Endothelial cell of umbilical vein (primary cell): Measurements from ENCODE around the gene CLDN9. TPM values are rescaled to one million over a fixed set of nuclear protein-coding genes. Genes with fewer than 3 reads are reported as not detected.

ENCODE experiments used
- BruUV-seq: library from RNA; stranded (reverse); fragments of 400-500 nt; replicated peaks from 2 replicates; lab custom pipeline; 2021; lab: Mats Ljungman, UMichigan
- CTCF ChIA-PET: fragments of 300-600, 350-600 bp; sonication (Branson Sonifier 250); formaldehyde crosslinking; loops from one replicate; lab custom pipeline; 2021; ENCODE audit warnings: antibody characterized with exemption, inconsistent platforms; lab: Charles Lee
- POLR2A ChIA-PET: fragments of 300-600, 350-600 bp; sonication (Branson Sonifier 250); formaldehyde crosslinking; loops from one replicate; lab custom pipeline; 2021; ENCODE audit warnings: antibody characterized with exemption, inconsistent platforms; lab: Charles Lee
- DNase-seq: peaks from one replicate; pipeline ENCODE4 v3.0.0-alpha.2; 2011; ENCODE audit warnings: low read depth, low spot score
- FAIRE-seq: peaks from 2 replicates; lab custom pipeline; 2011; peaks lifted over from hg19 to GRCh38; lab: Jason Lieb, UNC
- H2AFZ ChIP-seq: 2 replicates; pipeline ENCODE4 v1.6.0; 2012; ENCODE audit warnings: low read depth, low read length, control low read depth, inconsistent platforms
- H3K27ac ChIP-seq: 2 replicates; pipeline ENCODE4 v1.5.1; 2011; ENCODE audit warnings: low read depth, mild to moderate bottlenecking, control low read depth, low read length, moderate library complexity; ENCODE audit not compliant: insufficient read depth
- H3K27me3 ChIP-seq, 2 experiments: 2 replicates each; pipeline versions ENCODE4 v1.6.0 to v1.6.1; 2011; ENCODE audit warnings: low read length in 2 of 2, mixed read lengths in 1 of 2; ENCODE audit not compliant: control insufficient read depth in 2 of 2, insufficient read depth in 2 of 2
- H3K36me3 ChIP-seq, 2 experiments: 2 replicates in 1 of 2; 3 replicates in 1 of 2; pipeline ENCODE4 v1.5.1; 2011; ENCODE audit warnings: low read length in 2 of 2, mild to moderate bottlenecking in 1 of 2, moderate library complexity in 1 of 2; ENCODE audit not compliant: control insufficient read depth in 2 of 2, insufficient read depth in 2 of 2; ENCODE audit errors: extremely low read depth in 1 of 2
- H3K4me1 ChIP-seq: 3 replicates; pipeline ENCODE4 v1.5.1; 2011; ENCODE audit warnings: mild to moderate bottlenecking, low read length; ENCODE audit not compliant: control insufficient read depth, insufficient read depth; ENCODE audit errors: extremely low read depth
- H3K4me2 ChIP-seq: 2 replicates; pipeline ENCODE4 v1.6.1; 2011; ENCODE audit warnings: low read length, control low read depth, mixed read lengths; ENCODE audit not compliant: insufficient read depth
- H3K4me3 ChIP-seq, 3 experiments: fragments of 200-600 bp in 1 of 3; sonication (generic), shearing (Covaris generic) in 1 of 3; replicated peaks in 1 of 3; 2 replicates each; pipeline ENCODE4 v1.5.1; 2011 to 2016; ENCODE audit warnings: control low read depth in 3 of 3, low read length in 3 of 3, mild to moderate bottlenecking in 2 of 3, inconsistent platforms in 1 of 3, low read depth in 1 of 3, moderate library complexity in 1 of 3; ENCODE audit not compliant: insufficient read depth in 1 of 3
- H3K79me2 ChIP-seq: 2 replicates; pipeline ENCODE4 v1.6.0; 2012; ENCODE audit warnings: low read length, inconsistent platforms; ENCODE audit not compliant: control insufficient read depth, insufficient read depth
- H3K9ac ChIP-seq: replicated peaks from 2 replicates; pipeline ENCODE3; 2011; ENCODE audit warnings: low read length, control low read depth; ENCODE audit not compliant: insufficient read depth; ENCODE audit errors: extremely low read depth
- H3K9me1 ChIP-seq: replicated peaks from 3 replicates; pipeline ENCODE4 v1.6.0; 2011; ENCODE audit warnings: mild to moderate bottlenecking, low read length; ENCODE audit not compliant: control insufficient read depth, insufficient read depth; ENCODE audit errors: extremely low read depth
- H3K9me3 ChIP-seq: replicated peaks from 2 replicates; pipeline ENCODE4 v1.5.1; 2012; ENCODE audit warnings: low read length, inconsistent platforms; ENCODE audit not compliant: control insufficient read depth, insufficient read depth
- H4K20me1 ChIP-seq: replicated peaks from 2 replicates; pipeline ENCODE3; 2011; ENCODE audit warnings: mild to moderate bottlenecking, low read length; ENCODE audit not compliant: control insufficient read depth, insufficient read depth; ENCODE audit errors: extremely low read depth
- CTCF ChIP-seq, 2 donors: IDR thresholded peaks; 1 replicate in 1 of 2; 2 replicates in 1 of 2; pipeline ENCODE4 v1.5.1; 2011; ENCODE audit warnings: low read length in 2 of 2, mild to moderate bottlenecking in 2 of 2, moderate library complexity in 2 of 2, control low read depth in 1 of 2, inconsistent platforms in 1 of 2, low read depth in 1 of 2; ENCODE audit not compliant: insufficient read depth in 1 of 2; ENCODE audit errors: extremely low read depth in 1 of 2
- EZH2 ChIP-seq: IDR thresholded peaks from 2 replicates; pipeline ENCODE4 v1.6.1; 2012; ENCODE audit warnings: borderline replicate concordance, low read depth, mild to moderate bottlenecking, moderate library complexity, low read length, inconsistent platforms; ENCODE audit not compliant: severe bottlenecking
- FOS ChIP-seq: IDR thresholded peaks from 2 replicates; pipeline ENCODE4 v1.6.1; 2011; ENCODE audit warnings: mild to moderate bottlenecking, low read length, moderate library complexity, borderline replicate concordance; ENCODE audit not compliant: insufficient read depth
- GATA2 ChIP-seq: IDR thresholded peaks from 2 replicates; pipeline ENCODE4 v1.7.0; 2011; ENCODE audit warnings: low read depth, mild to moderate bottlenecking, moderate library complexity, mixed read lengths, low read length; ENCODE audit not compliant: insufficient read length, insufficient read depth
- JUN ChIP-seq: IDR thresholded peaks from 2 replicates; pipeline ENCODE4 v1.6.1; 2011; ENCODE audit warnings: borderline replicate concordance, low read depth; ENCODE audit not compliant: insufficient read length, insufficient read depth
- MAX ChIP-seq: IDR thresholded peaks from 2 replicates; pipeline ENCODE4 v1.6.1; 2011; ENCODE audit not compliant: insufficient read depth, insufficient read length
- MYC ChIP-seq: IDR thresholded peaks from one replicate; pipeline ENCODE4 v1.6.1; 2011; ENCODE audit warnings: mild to moderate bottlenecking, low read depth, low read length
- POLR2A ChIP-seq: IDR thresholded peaks from 2 replicates; pipeline ENCODE4 v1.6.1; 2012; ENCODE audit warnings: low read depth, mild to moderate bottlenecking, control low read depth, low read length
- POLR2AphosphoS5 ChIP-seq: IDR thresholded peaks from 2 replicates; pipeline ENCODE4 v1.6.1; 2012; ENCODE audit warnings: low read depth, mild to moderate bottlenecking, control low read depth, low read length, moderate library complexity; ENCODE audit not compliant: insufficient read depth
- dilution Hi-C: fragments of 300-500 bp; cut with MboI; formaldehyde crosslinking; loops from one replicate; pipeline ENCODE4 v1.15.0; 2019; ENCODE audit warnings: low sequenced_read_pairs; ENCODE audit not compliant: extremely low pct_ligation_motif_present
- intact Hi-C: fragments of 100-400 bp; cut with micrococcal nuclease; formaldehyde crosslinking; loops from one replicate; pipeline ENCODE4 v1.10.0; 2022
- polyA plus RNA-seq, 4 experiments: library from polyadenylated mRNA; depleted of rRNA in 3 of 4; stranded (reverse) in 3 of 4; unstranded in 1 of 4; fragments of >200 nt; gene quantifications; 2 replicates each; pipeline versions ENCODE4 v1.2.1 to v1.2.3, GENCODE V29; 2011 to 2012; ENCODE audit warnings: missing spikeins in 1 of 4
- total RNA-seq: library from RNA; stranded (reverse); gene quantifications from 2 replicates; pipeline ENCODE4 v1.2.3, GENCODE V29; 2021

The CLDN9 gene
- total and polyA plus RNA-seq, 2 donors (not counting 3 experiments of a cell fraction or from before 2014, with no cell fraction given) = 0.06 TPM; not detected in 1

- Histone ChIP-seq H3K79me2 (peaks cover 12% of the 10 kb centered on the region), H3K27ac (no peak overlapping the region), H3K9me3 (no peaks in the 10 kb centered on the region), H3K4me2 (no peak overlapping the region), H3K9me1 (no peaks in the 10 kb centered on the region), H3K4me1 (peaks cover 16% of the 10 kb centered on the region), H3K27me3 (peaks cover 25 to 48% of the 10 kb centered on the region in 2 experiments), H3K4me3 (no peak overlapping the region), H3K9ac (no peak overlapping the region), H2AFZ (no peak overlapping the region), H3K36me3 (no peaks in the 10 kb centered on the region), H4K20me1 (no peaks in the 10 kb centered on the region)
- intact Hi-C loops = no loop called here
- no peak for DNase-seq
- no peak for TF ChIP-seq MAX
- TF ChIP-seq EZH2 = peak; percentile 6
- TF ChIP-seq POLR2A = no peak
- no peak for TF ChIP-seq MYC
- TF ChIP-seq JUN = no peak
- no peak for TF ChIP-seq FOS
- no peak for FAIRE-seq
- CTCF ChIA-PET = interaction anchor here (0.7 kb wide), 1 partner anchor 40 kb away, joined by 3 read pairs; no protein-coding TSS in a partner anchor
- dilution Hi-C loops = no loop called here
- BruUV-seq = no TSS peak
- POLR2A ChIA-PET = no interaction called here
Observed at GRCh38 chr16:2967721-2968161, 45.0 kb upstream of the CLDN9 start.

GRCh38 chr16:2968368-2968737 lies 44.4 kb upstream of the CLDN9 start:
- FAIRE-seq (no peak), DNase-seq (no peak)
- Histone ChIP-seq H4K20me1 (no peaks in the 10 kb centered on the region), H3K4me1 (peaks cover 16% of the 10 kb centered on the region), H3K4me2 (no peak overlapping the region), H3K36me3 (no peaks in the 10 kb centered on the region), H3K4me3 (no peak overlapping the region), H3K27ac (no peak overlapping the region), H3K9me3 (no peaks in the 10 kb centered on the region), H3K79me2 (peaks cover 12% of the 10 kb centered on the region), H3K27me3 (peaks cover 22 to 44% of the 10 kb centered on the region in 2 experiments), H3K9me1 (no peaks in the 10 kb centered on the region), H2AFZ (no peak overlapping the region), H3K9ac (no peak overlapping the region)
- ChIA-PET POLR2A (no interaction called here), CTCF (no interaction called here)
- TF ChIP-seq JUN (no peak), CTCF (IDR thresholded peaks at IDR 0.05; ENCODE audit: extremely low read depth in 1 of 2, insufficient read depth in 1 of 2, low read depth in 1 of 2, low read length in 2 of 2) (no peak), MYC (no peak), GATA2 (no peak), POLR2AphosphoS5 (no peak), FOS (no peak), MAX (no peak), EZH2 (no peak), POLR2A (no peak)
- dilution Hi-C loops = no loop called here
- no TSS peak for BruUV-seq
- intact Hi-C loops = no loop called here
